SJSA1 (cell line): Measurements from ENCODE around the gene SBNO1. TPM values are rescaled to one million over a fixed set of nuclear protein-coding genes. Genes with fewer than 3 reads are reported as not detected.
A peak's percentile ranks its signal among the peaks of the same experiment; 100 is the strongest.
"Not testable (repeated sequence)": the region's sequence is repeated elsewhere in the genome, so short reads cannot be mapped to it uniquely, and the experiment has no call there.

ENCODE experiments used
- DNase-seq, 2 experiments: peaks; one replicate each; pipeline ENCODE4 v3.0.0-alpha.2; 2015 to 2020; ENCODE audit warnings: low spot score in 2 of 2, low read depth in 1 of 2
- H3K27ac ChIP-seq: fragments of 250-450 bp; sonication (Bioruptor Pico); 2 replicates; pipeline ENCODE4 v1.5.1; 2020; ENCODE audit warnings: mild to moderate bottlenecking, moderate library complexity
- H3K27me3 ChIP-seq: fragments of 250-450 bp; sonication (Bioruptor Pico); replicated peaks from 2 replicates; pipeline ENCODE4 v1.5.1; 2020; ENCODE audit warnings: mild to moderate bottlenecking, moderate library complexity
- H3K36me3 ChIP-seq: fragments of 250-450 bp; sonication (Bioruptor Pico); 2 replicates; pipeline ENCODE4 v1.5.1; 2020; ENCODE audit warnings: mild to moderate bottlenecking
- H3K4me1 ChIP-seq: fragments of 250-450 bp; sonication (Bioruptor Pico); replicated peaks from 2 replicates; pipeline ENCODE4 v1.6.1; 2021; ENCODE audit warnings: mild to moderate bottlenecking
- H3K4me3 ChIP-seq: fragments of 250-450 bp; sonication (Bioruptor Pico); 2 replicates; pipeline ENCODE4 v1.5.1; 2020; ENCODE audit warnings: mild to moderate bottlenecking
- H3K9me3 ChIP-seq: fragments of 250-450 bp; sonication (Bioruptor Pico); replicated peaks from 2 replicates; pipeline ENCODE4 v1.5.1; 2020; ENCODE audit warnings: mild to moderate bottlenecking
- total RNA-seq: library from RNA; depleted of rRNA; stranded (reverse); fragments of >200 nt; shearing (Covaris generic); gene quantifications from 2 replicates; pipeline ENCODE4 v1.2.3, GENCODE V29; 2014

SBNO1 gene
- total RNA-seq, 1 experiment from 2014 or later = 19.2 TPM

GRCh38 chr12:123382684-123383083 lies 18.0 kb upstream of the SBNO1 start:
- no peak for DNase-seq
- Histone ChIP-seq H3K9me3 (no peaks in the 10 kb centered on the region), H3K27me3 (no peaks in the 10 kb centered on the region), H3K36me3 (peaks cover 5% of the 10 kb centered on the region; the same call in 1 of the 2 replicates), H3K4me1 (peaks cover 10% of the 10 kb centered on the region), H3K4me3 (no peak overlapping the region), H3K27ac (no peak overlapping the region)

DNA sequence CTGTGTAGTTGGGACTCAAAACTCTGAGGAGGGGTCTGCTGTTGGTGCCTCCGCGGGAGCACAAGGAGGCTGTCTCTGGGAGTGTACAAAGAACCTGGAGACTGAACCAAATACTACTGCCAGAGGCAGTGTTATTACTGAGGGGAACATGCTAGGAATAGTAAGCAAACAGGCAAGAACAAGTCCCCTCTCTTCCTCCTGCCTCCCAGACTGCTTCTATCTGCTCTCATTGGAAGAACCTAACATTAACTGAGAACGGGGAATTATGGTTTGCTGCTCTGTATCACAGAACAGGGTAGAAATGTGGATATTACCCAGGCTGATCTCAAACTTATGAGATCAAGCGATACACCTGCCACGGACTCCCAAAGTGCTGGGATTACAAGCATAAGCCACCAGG lies 14.7 kb upstream of the SBNO1 start:
- no peak overlapping the region for H3K27ac ChIP-seq

GRCh38 chr12:123372415-123372814 lies 7.8 kb upstream of the SBNO1 start:
- H3K9me3 ChIP-seq, H3K27me3 ChIP-seq, H3K4me3 ChIP-seq, H3K27ac ChIP-seq, H3K36me3 ChIP-seq, DNase-seq, H3K4me1 ChIP-seq: not testable (repeated sequence)

More for the DNA sequence above, 14.7 kb upstream of the SBNO1 start:
- Histone ChIP-seq H3K4me3 (no peak overlapping the region), H3K36me3 (0 out of 2 replicates have a peak, but pooled peaks cover 4% of the 10 kb centered on the region), H3K27me3 (no peaks in the 10 kb centered on the region), H3K9me3 (no peaks in the 10 kb centered on the region), H3K4me1 (no peaks in the 10 kb centered on the region)
- no peak for DNase-seq

DNA sequence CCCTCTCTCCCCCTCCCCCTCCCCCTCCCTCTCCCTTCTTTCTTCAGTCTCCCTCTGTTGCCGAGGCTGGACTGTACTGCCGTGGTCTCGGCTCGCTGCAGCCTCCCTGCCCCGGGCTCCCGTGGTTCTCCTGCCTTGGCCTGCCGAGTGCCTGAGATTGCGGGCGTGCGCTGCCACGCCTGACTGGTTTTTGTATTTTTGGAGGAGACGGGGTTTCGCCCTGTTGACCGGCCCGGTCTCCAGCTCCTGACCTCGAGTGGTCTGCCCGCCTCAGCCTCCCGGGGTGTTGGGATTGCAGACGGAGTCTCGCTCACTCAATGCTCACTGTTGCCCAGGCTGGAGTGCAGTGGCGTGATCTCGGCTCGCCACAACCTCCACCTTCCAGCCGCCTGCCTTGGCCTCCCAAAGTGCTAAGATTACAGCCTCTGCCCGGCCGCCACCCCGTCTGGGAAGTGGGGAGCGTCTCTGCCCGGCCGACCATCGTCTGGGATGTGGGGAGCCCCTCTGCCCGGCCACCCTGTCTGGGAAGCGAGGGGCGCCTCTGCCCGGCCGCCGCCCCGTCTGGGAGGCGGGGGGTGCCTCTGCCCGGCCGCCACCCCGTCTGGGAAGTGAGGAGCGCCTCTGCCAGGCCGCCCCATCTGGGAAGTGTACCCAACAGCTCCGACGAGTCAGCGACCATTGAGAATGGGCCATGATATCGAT lies 7.2 kb upstream of the SBNO1 start:
- not testable (repeated sequence) for H3K4me3 ChIP-seq, H3K9me3 ChIP-seq, H3K4me1 ChIP-seq, DNase-seq, H3K27me3 ChIP-seq, H3K36me3 ChIP-seq, H3K27ac ChIP-seq

- Histone ChIP-seq H3K4me1 (peaks cover 5% of the 10 kb centered on the region), H3K4me3 (no peak overlapping the region), H3K27me3 (no peaks in the 10 kb centered on the region), H3K9me3 (0 out of 2 replicates have a peak, but pooled peaks cover 3% of the 10 kb centered on the region), H3K36me3 (peaks cover 4% of the 10 kb centered on the region), H3K27ac (no peak overlapping the region)
- DNase-seq = no peak
These were observed 4.6 kb upstream of the SBNO1 start for GRCh38 chr12:123369229-123369628.

- not testable (repeated sequence) for H3K27ac ChIP-seq, DNase-seq, H3K4me3 ChIP-seq, H3K9me3 ChIP-seq, H3K4me1 ChIP-seq, H3K36me3 ChIP-seq, H3K27me3 ChIP-seq
These were observed 3.8 kb upstream of the SBNO1 start for GRCh38 chr12:123368431-123368830.

DNA sequence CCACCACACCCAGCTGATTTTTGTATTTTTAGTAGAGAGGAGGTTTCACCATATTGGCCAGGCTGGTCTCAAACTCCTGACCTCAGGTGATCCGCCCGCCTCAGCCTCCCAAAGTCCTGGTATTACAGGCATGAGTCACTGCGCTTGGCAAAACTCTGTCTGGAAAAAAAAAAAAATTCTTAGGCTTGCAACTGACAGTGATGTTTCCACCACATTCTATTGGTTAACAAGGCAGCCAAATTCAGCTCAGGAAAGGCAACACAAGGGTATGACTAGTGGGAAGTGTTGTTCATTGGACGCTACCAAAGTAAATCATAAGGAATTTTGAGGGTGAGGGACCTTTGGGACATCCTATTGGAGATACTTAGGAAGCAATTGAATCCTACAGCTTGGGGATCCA lies 2.9 kb upstream of the SBNO1 start:
- Histone ChIP-seq H3K36me3 (peaks cover 7% of the 10 kb centered on the region), H3K4me1 (peaks cover 10% of the 10 kb centered on the region), H3K27me3 (no peaks in the 10 kb centered on the region), H3K27ac (no peak overlapping the region), H3K4me3 (no peak overlapping the region), H3K9me3 (0 out of 2 replicates have a peak, but pooled peaks cover 3% of the 10 kb centered on the region)
- DNase-seq = no peak

DNA sequence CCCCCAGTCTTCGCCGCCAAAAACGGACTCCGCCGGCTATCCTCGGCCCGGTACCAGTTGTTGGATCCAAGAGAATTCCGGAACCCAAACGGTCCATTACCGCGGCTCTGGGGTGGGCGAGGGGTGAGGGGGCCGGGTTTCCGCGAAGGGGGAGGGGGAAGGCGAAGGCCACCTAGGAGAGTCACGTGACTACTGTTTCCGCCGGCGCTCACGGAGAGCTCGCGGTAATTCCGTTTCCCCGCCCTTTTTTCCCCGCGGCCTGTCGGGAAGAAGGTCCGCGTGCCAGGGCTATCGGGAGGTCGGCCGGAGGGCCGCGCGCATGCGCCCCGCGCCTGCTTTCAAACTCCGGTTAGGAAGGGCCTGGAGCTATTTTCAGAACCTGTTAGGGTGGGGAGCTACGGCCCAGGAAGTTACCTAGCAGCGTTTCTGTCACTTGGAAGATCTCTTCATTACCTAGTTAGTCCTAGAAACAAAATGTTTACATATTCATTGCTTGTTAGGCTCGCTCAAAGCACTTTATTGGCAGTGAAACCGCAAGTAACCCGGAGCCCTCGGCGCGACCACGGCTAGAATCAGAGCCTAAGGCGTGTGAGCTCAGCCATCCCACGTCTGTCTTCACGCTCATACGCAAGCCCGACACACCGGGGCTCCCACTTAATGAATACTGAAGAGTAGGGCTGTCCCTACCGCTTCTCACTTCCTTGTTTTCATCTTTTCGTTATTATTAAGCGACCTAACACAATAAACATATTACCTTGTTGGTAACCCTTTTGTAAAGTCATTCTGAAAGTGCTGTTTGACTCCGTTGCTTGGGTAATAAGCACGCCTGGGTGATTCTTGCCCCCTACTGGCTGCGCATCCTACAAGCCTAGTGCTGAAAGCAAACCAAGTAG lies 624 bp upstream of the SBNO1 start:
- peak overlapping the region; percentile 84 for H3K27ac ChIP-seq
- H3K9me3 ChIP-seq = 0 out of 2 replicates have a peak, but pooled peaks cover 3% of the 10 kb centered on the region
- H3K36me3 ChIP-seq = peaks cover 7% of the 10 kb centered on the region
- DNase-seq = peak; percentile 97 to 98
- H3K27me3 ChIP-seq = no peaks in the 10 kb centered on the region
- H3K4me3 ChIP-seq = peak overlapping the region; percentile 91
- peaks cover 10% of the 10 kb centered on the region for H3K4me1 ChIP-seq

GRCh38 chr12:123363740-123364531 lies 711 bp downstream of the SBNO1 start:
- peaks cover 10% of the 10 kb centered on the region for H3K4me1 ChIP-seq
- DNase-seq = peak in 1 of 2 experiments; percentile 41
- H3K27ac ChIP-seq = peak overlapping the region; percentile 84
- H3K4me3 ChIP-seq = peak overlapping the region; percentile 91
- H3K9me3 ChIP-seq = 0 out of 2 replicates have a peak, but pooled peaks cover 3% of the 10 kb centered on the region
- H3K27me3 ChIP-seq = no peaks in the 10 kb centered on the region
- peaks cover 11% of the 10 kb centered on the region for H3K36me3 ChIP-seq

GRCh38 chr12:123363390-123363739 lies 1.3 kb downstream of the SBNO1 start:
- Histone ChIP-seq H3K9me3 (0 out of 2 replicates have a peak, but pooled peaks cover 3% of the 10 kb centered on the region), H3K4me3 (peak overlapping the region; percentile 91), H3K36me3 (peaks cover 11% of the 10 kb centered on the region), H3K27me3 (no peaks in the 10 kb centered on the region), H3K27ac (peak overlapping the region; percentile 84), H3K4me1 (peaks cover 10% of the 10 kb centered on the region)
- DNase-seq = no peak

DNA sequence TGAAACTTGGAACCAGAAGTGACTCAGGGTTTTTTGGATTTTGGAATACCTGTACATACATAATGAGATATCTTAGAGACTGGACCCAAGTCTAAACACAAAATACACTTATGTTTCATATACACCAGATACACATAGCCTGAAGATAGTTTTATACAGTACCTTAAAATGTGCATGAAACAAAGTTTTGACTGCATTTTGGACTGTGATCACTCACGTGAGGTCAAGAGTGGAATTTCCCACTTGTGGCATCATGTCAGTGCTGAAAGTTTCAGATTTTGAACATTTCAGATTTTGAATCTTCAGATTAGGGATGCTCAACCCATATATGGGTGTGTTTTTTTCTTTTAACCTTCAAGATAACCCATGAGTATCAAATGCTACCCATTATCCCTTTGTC lies 6.6 kb downstream of the SBNO1 start:
- no peak overlapping the region for H3K27ac ChIP-seq
- H3K4me1 ChIP-seq = peaks cover 16% of the 10 kb centered on the region
- no peaks in the 10 kb centered on the region for H3K27me3 ChIP-seq
- peaks cover 19% of the 10 kb centered on the region for H3K36me3 ChIP-seq
- no peaks in the 10 kb centered on the region for H3K9me3 ChIP-seq
- H3K4me3 ChIP-seq = no peak overlapping the region
- DNase-seq = no peak

GRCh38 chr12:123356159-123356670 lies 8.4 kb downstream of the SBNO1 start:
- H3K9me3 ChIP-seq = no peaks in the 10 kb centered on the region
- no peaks in the 10 kb centered on the region for H3K27me3 ChIP-seq
- peaks cover 19% of the 10 kb centered on the region for H3K36me3 ChIP-seq
- no peak for DNase-seq
- no peak overlapping the region for H3K27ac ChIP-seq
- H3K4me1 ChIP-seq = peaks cover 14% of the 10 kb centered on the region
- no peak overlapping the region for H3K4me3 ChIP-seq

DNA sequence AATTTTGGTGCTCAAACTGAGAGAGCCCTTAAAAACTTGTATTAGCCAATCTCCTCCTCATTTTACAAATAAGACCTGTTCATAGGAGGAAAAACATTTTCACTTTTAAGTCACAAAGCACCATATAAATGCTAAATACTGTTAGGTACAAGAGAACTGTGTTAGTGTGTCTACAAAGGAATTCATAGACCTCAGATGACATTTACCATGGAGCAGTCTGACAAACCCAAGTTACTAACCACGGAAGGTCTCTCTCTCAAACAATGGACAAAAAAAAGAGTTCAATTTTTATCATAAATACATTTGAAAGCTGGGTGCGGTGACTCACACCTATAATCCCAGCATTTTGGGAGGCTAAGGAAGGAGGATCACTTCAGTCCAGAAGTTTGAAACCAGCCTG lies 10.0 kb downstream of the SBNO1 start:
- H3K9me3 ChIP-seq = no peaks in the 10 kb centered on the region
- H3K4me3 ChIP-seq = no peak overlapping the region
- no peak overlapping the region for H3K27ac ChIP-seq
- peaks cover 14% of the 10 kb centered on the region for H3K4me1 ChIP-seq
- DNase-seq = peak in 1 of 2 experiments; percentile 9
- no peaks in the 10 kb centered on the region for H3K27me3 ChIP-seq
- H3K36me3 ChIP-seq = peaks cover 15% of the 10 kb centered on the region
